Subcutaneous adipose tissue (tissue), 4 donors: ENCODE results near the gene NDEL1. TPM values are rescaled to one million over a fixed set of nuclear protein-coding genes. Genes with fewer than 3 reads are reported as not detected.

Experiments used
- CTCF ChIP-seq: fragments of 450-650 bp; IDR thresholded peaks from one replicate; pipeline ENCODE4 v1.5.1; 2016; ENCODE audit warnings: low read depth, mild to moderate bottlenecking, control low read depth, antibody characterized with exemption, moderate library complexity
- total RNA-seq, 4 donors: library from RNA; depleted of rRNA; stranded (reverse); fragments of >200 nt; gene quantifications; one replicate each; pipeline ENCODE4 v1.1.0, GENCODE V29; 2016

NDEL1 gene
- total RNA-seq, 4 donors from 2014 or later, result 58.3 to 80.4 (median 67.3) TPM

DNA sequence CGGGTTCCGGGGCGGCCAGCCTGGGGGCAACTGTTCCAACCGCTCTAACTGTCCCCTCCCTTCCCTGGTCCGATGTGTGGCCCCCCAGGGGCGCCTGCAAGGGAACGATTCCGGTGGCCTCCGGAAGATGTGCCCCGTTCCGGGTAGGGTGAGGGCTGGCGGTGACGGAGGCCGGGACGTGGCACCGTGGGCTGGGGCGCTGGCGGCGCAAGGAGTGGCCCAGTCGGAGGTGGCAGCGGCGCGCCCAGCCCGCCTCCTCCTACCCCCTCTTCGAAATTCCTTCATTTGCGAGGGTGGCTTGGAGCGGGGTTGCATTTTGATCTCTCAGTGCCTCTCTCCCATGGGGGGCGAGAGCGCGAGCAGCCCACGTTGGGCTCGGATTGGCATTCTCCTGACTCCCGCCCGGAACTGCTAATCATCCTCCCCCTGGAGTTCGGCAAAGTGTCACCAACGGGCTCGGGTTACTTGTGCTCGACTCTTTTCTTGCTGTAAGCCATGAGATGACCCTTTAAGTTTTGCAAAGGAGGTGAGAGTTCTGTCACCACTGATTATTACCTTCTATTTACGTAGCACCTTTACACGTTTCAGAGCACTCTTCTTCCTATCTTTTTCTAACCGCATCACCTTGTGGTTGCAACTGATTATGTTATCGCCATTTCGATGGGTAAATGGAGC, 622 bp downstream of the NDEL1 start:
- TF ChIP-seq CTCF, result no peak

GRCh38 chr17:8436844-8437171, 1.1 kb downstream of the NDEL1 start:
- TF ChIP-seq CTCF, result no peak

- TF ChIP-seq CTCF, result no peak
Observed at GRCh38 chr17:8438441-8438840, 2.8 kb downstream of the NDEL1 start.

- TF ChIP-seq CTCF, result no peak
Observed at GRCh38 chr17:8439681-8440080, 4.0 kb downstream of the NDEL1 start.

DNA sequence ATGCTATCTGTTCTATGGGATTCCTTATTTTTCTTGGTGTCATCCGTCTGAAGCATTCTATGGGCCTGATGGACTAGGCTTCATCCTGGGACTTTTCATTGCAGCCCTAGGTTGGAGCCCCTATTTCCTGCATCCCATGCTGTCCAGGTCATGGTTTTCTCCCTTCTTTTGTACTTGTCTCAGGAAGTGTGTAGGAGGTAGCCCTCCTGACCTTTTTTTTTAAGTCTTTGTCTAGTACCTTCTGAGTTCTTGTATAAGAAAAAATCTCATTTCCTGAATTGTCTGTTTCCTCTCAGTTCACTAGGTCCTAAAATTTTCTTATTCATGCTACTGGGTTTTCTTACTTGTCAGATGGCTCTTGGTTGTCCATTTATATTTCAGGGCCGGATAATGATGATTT, 6.0 kb downstream of the NDEL1 start:
- no peak for TF ChIP-seq CTCF

- TF ChIP-seq CTCF, result no peak
Observed at GRCh38 chr17:8442310-8442709, 6.6 kb downstream of the NDEL1 start.

GRCh38 chr17:8443756-8444155, 8.1 kb downstream of the NDEL1 start:
- no peak for TF ChIP-seq CTCF
